NCI-H146 (cell line): Measurements from ENCODE around the gene SLC37A2.

Experiments
- DNase-seq: peaks from one replicate; lab custom pipeline; 2025; lab: John Stamatoyannopoulos, UW

SLC37A2 gene

DNA sequence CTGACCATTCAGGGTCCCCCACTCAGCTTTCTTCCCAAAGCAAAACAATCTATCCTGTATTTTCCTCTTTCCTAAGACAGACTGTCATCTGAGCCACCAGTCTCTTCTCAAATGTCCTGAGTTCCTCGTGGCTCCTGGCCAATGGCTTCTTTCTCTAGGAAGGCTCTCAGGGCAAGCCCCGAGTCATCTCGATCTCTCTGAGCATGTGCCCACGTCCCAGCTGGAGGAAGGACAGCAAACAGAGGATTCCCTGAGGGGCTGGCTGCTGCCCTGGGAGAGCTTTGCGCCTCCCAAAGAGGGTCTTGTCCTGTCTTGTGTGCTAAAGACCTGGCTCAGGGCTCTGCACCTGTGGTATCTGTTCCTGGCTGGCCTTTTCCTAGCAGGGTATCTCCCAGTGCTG, 8.3 kb downstream of the SLC37A2 start:
- DNase-seq: no peak

DNA sequence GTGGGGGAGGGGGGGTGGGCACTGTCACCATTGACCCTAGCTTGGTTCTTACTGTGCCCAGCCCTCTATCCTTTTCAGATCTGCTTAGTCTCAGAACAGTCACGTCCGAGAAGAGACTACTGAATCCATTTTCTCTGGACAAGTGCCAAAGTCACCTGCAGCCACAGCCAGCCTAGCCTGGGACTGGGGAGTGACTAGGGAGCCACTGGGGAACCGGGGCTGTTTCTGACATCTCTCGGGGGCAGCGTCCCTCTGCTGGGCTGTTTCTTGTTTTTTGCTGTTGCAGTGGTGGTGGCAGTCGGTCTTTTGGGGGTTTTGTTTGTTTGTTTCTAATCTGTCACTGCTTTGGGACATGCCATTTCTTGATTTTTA, 8.7 kb downstream of the SLC37A2 start:
- no peak for DNase-seq

DNA sequence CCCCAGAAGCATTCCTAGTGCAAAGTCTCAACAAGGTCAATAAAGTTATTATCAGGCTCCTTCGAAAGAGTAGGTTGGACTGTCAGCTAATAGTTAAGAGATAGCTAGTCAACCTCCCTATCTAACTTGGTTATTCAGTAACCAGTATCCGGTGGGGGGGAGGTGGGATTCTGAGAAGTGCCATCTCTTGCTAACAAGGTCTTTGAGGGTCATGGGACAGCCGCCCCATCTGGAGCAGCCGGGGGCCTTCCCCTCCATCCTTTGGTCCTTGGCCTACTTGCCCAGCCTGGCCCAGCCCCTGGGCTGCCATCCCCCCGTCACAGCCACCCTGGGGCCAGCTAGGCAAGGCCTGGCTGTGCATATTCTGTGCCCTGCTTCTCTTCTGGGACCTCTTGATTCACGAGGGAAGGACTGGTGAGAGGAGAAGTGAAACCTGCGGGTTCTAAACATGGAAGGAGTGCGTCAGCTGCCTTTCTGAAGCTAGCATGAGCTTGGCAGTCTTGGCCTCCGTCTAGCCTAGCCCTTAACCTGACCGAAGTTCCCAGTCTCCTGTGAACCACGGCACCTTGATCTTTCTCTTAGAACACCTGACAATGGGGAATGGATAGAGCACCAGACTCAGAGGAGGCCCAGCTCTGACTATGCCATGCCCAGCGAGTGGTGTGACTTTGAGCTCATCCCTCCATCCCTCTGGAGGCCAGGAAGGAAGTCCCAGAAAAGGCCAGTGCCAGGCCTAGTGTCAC, 9.3 kb downstream of the SLC37A2 start:
- no peak for DNase-seq

DNA sequence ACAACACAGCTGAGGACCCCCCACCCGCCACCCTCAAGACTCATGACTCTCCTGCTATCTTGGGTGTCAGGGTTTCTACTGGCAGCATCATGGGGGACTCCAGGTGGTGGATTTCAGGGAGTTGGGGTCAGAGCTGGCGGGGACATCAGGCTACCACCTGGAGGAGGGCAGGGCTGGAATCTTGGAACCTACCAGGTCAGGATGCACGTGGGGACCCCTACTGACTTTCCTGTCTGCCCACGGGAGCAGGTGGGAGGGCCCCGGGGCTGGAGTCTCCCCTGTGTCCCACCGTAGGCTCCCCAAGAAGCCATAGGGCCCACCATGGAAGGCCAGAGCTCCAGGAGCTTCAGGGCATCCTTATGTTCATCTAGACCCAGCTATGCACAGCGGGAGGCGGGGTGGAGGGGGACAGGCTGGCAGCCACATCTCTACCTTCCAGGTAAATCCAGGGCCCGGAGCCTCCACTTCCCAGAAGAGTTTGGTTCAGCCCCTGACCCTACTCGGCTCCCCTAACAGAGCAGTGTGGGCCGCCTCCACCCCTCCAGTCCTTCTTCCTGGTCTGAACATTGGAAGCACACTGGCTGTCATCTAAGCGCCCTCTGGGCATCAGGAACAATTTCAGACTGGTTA, 10.0 kb downstream of the SLC37A2 start:
- DNase-seq: no peak

DNA sequence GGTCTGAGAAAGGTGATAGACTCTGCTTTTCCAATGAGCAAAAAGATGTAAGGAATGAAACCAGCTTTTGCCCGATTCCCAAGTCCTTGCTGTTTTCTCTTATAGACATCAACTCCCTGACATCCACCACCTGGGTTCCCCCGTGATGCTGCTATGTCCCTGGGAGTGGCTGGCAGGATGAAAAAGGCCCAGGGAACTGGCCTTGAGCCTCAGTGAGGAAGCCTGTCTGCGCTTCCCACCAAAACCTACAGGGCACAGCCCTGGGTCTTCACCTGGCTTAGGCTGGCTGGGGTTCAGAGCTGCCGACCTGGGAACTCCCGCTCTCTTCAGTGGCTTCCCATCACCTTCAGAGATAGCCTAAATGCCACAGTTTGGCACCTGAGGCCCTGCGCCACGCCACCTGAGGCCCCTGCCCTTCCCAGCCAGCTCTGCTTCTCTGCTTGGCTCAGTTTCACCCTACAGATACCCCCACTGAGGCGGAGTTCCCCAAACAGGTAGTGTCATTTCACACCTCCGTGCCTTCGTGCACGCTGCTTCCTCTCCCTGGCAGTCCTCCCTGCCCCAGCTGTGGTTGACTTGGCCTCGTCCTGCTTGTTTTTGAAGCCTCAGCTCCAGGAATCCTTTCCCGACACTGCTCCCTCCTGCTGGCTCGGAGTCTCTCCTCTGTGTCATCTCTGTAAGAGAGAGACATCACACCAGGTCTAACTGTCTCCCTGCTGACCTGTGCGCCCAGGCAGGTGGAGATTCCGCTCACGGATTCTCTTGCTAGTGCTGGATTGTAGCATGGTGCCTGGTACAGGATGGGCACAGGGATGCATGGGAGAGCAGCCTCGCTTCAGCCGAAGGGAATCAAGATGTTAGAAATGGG, 10.7 kb downstream of the SLC37A2 start:
- no peak for DNase-seq

DNA sequence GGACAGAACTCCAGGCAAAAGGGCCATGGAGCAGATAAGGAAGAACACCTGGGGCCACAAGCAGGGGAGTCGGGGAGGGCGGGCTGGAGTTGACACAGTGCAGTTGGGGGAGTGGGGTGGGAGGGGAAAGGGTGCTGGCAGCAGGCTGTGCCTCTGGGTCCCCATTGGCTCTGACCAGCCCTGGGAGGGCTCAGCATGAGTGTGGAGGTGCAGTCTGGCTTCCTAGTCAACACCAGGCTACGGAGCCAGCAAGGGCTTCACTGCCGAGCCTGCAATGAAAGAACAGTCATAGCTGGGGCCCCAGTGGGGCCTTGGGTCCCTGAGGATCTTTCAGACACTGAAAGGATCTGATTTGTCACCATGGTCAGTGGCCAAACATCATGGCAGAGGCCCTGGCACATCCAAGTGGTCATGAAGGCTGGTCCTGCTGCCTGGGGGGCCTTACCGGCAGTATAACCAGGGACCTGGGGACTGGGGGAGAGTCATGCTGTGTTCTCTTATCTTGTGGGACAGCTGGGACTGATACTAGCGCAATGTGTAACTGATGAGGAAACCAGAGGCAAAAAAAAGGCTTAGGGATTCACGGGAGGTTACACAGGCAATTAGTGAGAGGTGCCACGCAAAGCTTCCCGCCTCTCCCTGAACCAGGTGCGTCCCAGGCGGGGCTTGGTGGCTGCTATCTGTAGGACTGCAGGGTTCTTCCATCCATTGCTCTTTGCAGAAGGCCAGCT, 11.6 kb downstream of the SLC37A2 start:
- no peak for DNase-seq

DNA sequence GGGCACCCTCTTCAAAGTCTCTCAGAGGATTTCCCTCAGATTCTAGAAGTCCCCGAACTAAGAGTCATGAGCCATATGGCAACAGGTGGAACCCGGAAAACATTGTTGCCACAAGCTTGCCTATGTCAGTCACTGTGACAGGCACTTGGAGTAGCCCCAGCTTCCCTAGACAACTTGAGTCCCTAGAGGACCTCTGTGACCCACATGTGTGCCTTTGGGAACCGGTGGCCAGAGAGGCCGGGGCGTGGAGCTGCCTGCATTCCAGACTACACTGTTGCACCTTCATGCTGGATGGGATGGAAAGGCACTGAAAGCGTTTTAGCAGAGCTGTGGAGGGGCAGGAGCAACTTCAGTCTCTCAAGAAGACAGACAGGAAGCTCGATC, 12.1 kb downstream of the SLC37A2 start:
- no peak for DNase-seq

DNA sequence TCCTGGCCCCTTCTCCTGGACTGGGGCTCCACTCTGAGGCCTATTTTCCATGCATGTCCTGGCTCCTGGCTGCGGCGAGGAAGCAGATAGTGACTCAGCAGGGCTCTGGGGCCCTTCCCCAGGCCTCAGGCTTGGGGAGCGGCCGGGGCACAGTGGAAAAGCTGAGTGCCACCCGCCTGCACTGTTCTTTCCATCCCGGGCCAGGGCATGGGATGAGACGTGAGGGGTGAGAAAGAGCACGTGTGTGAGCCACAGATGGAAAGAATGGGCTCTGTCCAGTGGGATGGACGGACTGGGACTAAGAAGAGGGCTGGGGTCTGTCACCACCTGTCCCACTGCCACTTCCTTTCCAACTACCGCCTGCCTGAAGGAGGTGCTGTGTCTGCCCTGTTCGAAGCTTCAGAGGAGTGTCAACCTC, 12.8 kb downstream of the SLC37A2 start:
- DNase-seq: no peak

DNA sequence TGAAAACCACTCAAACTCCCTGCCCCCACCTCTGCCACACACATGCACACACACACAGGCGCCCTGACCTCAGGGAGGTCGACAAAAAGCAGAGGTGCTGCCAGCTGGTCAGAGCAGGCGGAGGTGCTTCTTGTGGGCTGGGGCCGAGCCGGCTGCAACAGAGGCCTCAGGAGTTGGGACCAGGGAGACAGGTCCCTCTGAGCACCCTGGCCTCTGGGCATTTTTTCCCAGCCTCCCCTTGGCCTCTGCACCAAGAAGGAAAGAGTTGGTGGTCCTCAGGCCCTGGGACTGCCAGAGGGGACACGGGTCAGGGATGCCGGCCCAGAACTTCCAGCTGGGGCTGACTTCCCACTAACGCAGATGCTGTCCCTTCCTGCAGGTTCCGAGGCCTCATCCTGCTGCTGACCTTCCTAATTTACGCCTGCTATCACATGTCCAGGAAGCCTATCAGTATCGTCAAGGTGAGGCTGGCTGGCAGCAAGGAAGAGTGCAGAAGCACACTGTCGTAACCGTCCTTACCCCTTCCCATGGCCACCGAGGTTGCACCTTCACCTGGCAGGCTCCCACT, 13.4 kb downstream of the SLC37A2 start:
- no peak for DNase-seq

DNA sequence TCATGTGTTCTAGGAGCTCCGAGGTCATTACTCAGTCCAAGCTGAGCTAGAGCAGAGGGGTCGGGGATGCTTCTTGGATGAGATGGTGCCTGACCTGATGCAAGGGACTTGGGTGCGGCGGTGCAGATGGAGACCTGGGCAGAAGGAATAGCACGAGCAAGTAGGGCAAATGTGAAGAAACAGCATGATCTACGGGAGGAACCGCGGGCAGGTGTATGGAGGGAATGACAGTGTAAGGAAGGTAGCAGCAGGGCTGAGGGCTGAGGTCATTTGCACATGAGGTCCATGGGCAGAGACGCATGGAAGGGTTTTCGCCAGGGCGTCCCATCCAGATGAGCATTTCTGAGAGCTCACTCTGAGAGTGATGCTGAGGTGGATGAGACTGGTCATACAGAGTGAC, 14.9 kb downstream of the SLC37A2 start:
- no peak for DNase-seq

DNA sequence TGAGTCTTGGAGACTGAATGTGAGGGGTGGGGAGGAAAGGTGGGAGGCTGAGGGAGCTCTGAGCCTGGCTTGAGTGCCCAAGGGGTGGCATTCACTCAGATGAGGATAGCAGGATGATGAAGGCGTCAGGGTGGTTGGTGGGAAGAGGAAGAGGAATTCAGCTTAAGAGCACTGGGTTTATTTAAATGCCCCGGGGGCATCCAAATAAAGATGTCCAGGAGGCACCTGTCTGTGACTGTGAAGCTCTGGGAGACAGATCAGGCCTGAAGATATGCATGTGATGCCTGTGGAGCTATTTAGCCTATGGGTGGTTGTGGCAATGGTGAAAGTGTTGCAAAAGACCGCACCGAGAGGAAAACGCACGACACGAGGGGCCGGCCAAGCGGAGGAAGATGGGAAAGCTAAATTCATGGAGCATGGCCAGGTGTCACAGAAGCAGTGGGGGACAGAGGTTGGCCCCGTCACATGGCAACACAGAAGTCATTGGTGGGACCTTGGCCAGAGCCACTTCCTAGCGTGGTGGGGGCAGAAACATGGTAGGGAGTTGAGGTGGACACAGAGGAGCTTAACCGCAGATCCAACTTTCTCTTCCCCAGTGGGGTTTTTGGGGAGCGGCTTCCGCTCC, 15.5 kb downstream of the SLC37A2 start:
- no peak for DNase-seq

DNA sequence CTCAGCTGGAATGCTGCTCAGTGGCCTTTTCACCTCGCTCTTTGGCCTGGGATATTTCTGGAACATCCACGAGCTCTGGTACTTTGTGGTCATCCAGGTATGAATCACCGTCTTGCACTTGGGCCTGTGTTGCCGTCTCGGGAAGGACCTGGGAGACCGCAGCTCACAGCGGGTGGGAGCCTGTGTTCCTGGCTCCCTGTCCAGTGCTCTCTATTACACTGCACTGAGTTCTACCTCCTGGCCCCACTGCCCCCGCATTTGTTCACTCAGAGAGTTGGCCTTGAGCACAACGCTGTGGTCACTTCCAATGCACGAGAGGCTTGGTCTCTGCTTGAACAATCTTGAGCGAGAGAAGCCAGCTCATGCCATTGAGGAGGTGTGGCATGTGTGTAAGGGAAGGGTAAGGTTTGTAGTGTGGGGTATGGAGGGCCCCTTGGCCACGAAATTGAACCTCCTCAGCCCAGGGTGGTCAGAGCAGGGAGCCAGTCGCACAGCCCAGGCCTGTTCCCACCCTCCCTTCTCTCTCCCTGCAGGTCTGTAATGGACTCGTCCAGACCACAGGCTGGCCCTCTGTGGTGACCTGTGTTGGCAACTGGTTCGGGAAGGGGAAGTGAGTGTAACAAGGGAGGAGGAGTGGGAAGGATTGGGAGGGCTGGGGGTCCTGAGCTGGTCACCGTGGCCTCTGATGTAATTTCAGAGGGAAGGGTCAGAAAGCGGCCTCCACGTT, 16.2 kb downstream of the SLC37A2 start:
- no peak for DNase-seq

DNA sequence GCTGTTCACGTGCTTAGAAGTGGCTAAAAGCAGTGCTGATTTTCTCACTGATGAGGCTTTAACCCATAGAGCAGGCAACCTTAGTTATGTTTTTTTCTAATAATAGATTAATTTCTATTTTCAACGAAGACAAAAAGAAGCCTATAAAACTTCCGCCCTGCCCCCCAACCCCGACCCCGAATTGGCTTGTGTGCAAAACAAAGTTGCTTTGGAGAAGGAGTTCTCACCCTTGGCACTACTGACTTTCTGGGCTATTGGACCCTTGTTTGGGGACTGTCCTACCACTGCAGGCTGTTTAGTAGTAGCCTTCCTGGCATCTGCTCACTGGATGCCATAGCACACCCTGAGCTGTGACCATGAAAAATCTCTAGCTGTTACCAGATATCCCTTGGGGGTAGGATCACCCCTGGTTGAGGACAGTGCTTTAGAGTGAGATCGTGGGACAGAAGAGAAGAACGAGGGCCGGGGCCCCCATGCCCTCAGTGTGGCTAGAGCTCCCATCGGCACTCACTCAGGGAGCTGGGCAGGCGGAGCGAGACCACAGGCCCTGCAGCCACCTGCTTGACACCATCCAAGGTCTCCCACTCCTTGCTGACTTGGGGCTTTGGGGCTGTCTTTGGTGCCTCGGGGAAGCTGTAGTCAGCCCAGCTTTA, 16.9 kb downstream of the SLC37A2 start:
- no peak for DNase-seq

DNA sequence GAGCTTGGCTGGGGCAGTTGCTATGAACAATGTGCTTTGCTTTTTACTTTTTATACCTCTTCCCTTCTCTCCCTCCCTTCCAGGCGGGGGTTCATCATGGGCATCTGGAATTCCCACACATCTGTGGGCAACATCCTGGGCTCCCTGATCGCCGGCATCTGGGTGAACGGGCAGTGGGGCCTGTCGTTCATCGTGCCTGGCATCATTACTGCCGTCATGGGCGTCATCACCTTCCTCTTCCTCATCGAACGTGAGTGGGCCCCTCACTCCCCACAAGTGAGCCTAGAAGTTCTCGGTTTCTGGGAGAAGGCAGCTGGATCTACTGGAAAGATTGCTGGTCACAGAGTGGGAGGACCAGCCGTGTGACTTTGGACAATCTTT, 17.4 kb downstream of the SLC37A2 start:
- no peak for DNase-seq

DNA sequence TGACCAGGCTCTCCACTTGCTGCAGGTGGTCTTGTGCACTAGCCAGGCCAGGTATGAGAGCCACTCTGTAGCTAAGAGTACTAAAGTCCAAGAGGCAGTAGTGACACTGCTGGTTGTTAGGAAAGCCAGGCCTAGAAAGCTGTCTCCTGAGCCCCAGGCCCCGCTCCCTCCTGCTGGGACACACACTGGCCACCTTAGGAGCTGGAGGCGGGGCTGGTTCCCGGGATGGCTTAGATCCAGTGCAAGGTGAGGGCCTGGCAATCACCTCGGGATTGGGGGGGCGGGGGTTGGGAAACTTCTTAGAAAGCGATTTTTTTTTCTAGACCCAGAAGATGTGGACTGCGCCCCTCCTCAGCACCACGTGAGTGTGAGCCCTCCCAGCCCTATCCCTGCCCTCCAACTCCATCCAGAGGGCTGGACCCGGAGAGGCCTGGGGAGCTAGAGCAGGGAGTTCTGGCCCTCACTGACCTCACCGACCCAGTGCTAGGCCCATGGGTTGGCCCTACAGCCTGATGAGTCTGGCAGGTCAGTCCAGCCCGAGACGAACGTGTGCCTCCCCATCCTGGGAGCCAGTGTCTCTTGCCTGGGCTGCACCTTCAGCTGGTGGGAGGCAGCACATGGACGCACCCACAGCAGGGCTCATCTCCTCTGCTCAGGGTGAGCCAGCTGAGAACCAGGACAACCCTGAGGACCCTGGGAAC, 18.1 kb downstream of the SLC37A2 start:
- DNase-seq: no peak

DNA sequence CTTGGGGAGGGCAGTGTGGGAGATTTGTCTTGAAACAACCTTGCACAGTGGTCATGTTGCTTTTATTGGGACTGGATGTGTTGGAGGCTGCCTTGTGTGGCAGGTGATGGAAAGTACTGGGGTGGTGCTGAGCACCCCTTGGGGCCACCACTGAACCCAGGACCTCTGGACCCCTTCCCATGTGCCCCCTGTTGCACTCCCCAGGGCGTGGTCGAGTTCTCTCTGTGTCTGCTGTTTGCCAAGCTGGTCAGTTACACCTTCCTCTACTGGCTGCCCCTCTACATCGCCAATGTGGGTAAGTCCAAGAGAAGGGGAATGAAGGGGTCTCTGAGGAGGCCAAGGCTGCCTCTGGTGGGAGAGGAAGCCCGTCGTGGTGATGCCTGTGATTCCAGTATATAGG, 18.9 kb downstream of the SLC37A2 start:
- no peak for DNase-seq

DNA sequence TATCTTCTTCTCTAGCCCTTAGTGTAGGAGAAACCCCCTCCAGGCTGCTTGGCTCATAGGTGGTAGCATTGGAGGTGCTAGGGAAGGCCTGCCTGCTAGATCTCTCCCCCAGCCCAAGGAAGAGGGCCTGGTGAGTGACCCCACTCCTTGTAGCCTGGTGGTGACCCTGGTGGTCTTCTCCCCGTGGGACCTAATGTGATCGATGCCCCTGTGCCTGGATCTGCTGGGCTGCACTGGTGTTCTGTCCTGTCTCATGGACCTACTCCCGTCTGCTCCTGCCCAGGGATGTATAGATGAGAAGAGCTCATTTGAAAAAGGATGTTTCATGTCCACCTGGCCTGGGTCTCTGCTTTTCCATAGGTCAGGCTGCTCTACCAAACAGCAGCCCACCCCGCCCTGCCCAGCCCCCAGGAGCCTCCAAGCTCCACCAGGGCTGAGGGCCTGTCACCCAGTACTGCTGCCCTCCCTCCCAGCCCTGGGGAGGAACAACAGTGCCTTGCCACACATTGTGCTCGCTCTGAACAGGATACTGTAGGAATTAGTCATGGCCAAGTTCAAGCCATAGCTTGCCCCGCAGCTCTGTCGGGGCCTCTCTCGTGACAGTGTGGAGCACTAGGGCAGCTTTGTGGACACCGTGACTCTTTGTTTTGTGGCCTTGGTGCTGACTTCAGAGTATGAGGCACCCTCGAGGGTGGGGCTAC, 19.7 kb downstream of the SLC37A2 start:
- DNase-seq: no peak

DNA sequence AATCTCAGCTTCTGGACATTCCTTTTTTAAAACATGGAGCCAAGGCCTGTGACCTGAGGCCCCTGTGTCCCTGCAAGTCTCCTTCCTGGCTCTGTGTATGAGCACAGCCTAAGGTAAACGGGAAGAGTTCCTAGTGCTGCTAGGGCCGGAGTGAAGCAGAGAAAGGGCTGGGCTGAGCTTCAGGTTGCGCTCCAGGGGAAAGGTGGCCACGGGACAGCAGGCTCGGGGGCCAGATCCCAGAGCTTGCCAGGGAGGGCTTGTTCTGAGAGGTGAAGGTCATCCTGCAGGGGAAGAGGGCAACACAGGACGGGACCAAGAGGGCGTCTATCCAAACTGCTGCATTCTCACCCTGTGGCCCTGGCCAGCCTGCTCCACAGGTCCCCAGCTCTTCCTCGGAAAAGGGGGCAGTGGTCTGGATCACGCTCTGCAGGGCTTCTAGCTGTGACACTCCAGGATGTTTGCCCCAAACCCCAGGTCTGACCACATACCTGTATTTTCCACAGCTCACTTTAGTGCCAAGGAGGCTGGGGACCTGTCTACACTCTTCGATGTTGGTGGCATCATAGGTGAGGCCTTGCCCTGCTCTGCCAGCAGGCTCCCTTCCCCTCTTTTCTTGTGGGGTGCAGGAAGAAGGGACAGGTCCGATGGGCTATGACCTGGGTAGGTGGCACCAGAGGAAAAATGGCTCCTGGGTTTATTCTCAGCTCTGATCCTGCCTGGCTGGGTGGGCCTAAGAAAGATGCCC, 20.4 kb downstream of the SLC37A2 start:
- no peak for DNase-seq

DNA sequence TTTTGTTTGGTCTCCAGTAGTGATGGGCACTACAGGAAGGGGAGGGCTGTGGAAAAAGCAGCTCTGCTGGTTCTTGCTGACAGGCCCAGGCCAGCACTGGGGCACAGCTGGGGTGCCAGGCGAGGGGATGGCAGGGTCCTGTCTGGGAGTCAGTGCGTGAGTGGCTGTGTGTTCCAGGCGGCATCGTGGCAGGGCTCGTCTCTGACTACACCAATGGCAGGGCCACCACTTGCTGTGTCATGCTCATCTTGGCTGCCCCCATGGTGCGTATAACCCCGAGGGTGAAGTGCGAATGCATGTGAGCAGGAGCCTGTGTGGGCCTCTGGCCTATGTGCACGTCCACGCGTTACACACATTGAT, 20.9 kb downstream of the SLC37A2 start:
- DNase-seq: no peak
